Ascending aorta (tissue), 2 donors: ENCODE results near the gene GNA15. TPM values are rescaled to one million over a fixed set of nuclear protein-coding genes. Genes with fewer than 3 reads are reported as not detected.
"Not testable (repeated sequence)": the region's sequence is repeated elsewhere in the genome, so short reads cannot be mapped to it uniquely, and the experiment has no call there.

Experiments
- DNase-seq, 2 donors: peaks; one replicate each; pipeline ENCODE4 v3.0.0-alpha.2; 2019; ENCODE audit warnings: low spot score in 2 of 2
- H3K27ac ChIP-seq, 2 donors: fragments of 200-600 bp; sonication (generic); one replicate each; pipeline ENCODE4 v1.5.1; 2016 to 2017; ENCODE audit warnings: mild to moderate bottlenecking in 1 of 2
- H3K27me3 ChIP-seq: fragments of 200-600 bp; sonication (generic); one replicate; pipeline ENCODE4 v1.5.1; 2017
- H3K36me3 ChIP-seq, 2 donors: fragments of 200-600 bp; sonication (generic); one replicate each; pipeline ENCODE4 v1.5.1; 2016
- H3K4me1 ChIP-seq, 2 donors: fragments of 200-600 bp; sonication (generic); one replicate each; pipeline ENCODE4 v1.5.1; 2016 to 2017; ENCODE audit warnings: mild to moderate bottlenecking in 1 of 2
- H3K4me3 ChIP-seq, 2 donors: fragments of 200-600 bp; sonication (generic); one replicate each; pipeline ENCODE4 v1.5.1; 2016 to 2017; ENCODE audit warnings: mild to moderate bottlenecking in 1 of 2
- H3K9me3 ChIP-seq, 2 donors: fragments of 200-600 bp; sonication (generic); one replicate each; pipeline ENCODE4 v1.5.1; 2016
- intact Hi-C: fragments of 100-400 bp; cut with DNase I; formaldehyde crosslinking; loops from one replicate; pipeline ENCODE4 v1.15.1; 2023
- total RNA-seq: library from RNA; depleted of rRNA; stranded (reverse); fragments of >200 nt; gene quantifications from one replicate; pipeline ENCODE4 v1.1.0, GENCODE V29; 2016
- TF ChIP-seq, protein P1 (sequence below), 3 experiments: fragments of 200-600 bp in 2 of 3; fragments of 450-650 bp in 1 of 3; sonication (generic) in 2 of 3; IDR thresholded peaks; one replicate each; pipeline ENCODE4 v1.5.1; 2016 to 2019; ENCODE audit warnings: antibody characterized with exemption in 3 of 3, mild to moderate bottlenecking in 1 of 3, moderate library complexity in 1 of 3

GNA15 gene
- total RNA-seq, 1 donor from 2014 or later, result 7.1 TPM

DNA sequence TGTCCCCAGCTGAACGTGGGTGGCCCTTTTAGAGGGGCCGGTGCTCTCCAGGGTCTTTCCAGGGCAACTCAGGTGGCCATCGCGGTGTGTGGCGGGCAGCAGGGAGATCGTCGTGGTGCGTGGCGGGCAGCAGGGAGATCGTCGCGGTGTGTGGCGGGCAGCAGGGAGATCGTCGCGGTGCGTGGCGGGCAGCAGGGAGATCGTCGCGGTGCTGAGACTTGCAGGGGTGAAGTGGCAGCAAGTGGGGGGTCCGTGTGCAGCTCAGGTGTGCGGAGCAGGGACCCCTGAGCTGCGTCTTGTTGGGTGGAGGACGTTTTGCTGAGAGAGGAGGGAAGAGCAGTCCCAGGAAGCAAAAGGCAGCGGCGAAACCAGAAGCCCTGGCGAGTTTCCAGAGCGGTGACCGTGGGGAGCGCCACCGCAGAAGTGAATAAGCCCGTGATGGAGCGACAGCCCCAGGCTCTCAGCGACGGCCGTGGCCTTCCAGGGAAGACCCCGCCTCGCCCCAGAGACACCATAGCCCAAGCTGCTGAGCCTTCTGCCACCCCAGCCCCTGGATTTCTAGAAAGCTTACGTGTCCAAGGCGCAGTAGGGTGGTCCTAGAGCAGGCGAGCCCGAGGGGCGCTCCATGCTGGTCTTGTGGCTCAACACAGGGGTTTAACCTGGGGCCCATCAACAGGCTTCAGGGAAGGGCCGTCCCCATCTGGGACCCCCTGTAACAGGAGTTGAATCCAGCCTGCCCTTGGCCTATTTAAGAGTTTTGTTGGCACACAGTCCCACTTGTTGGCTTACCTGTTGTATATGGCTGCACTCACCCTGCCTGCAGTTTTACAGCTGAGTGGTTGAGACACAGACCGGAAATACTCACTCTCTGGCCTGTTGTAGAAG is 55.3 kb downstream of the GNA15 start:
- intact Hi-C loops, result no loop called here
- Histone ChIP-seq H3K9me3 (no peaks in the 10 kb centered on the region), H3K27ac (no peak overlapping the region), H3K4me1 (peaks cover 10 to 16% of the 10 kb centered on the region in 2 donors), H3K27me3 (no peaks in the 10 kb centered on the region), H3K36me3 (peaks cover 5 to 32% of the 10 kb centered on the region in 2 donors), H3K4me3 (no peak overlapping the region)
- no peak for DNase-seq
- TF ChIP-seq, protein P1, sequence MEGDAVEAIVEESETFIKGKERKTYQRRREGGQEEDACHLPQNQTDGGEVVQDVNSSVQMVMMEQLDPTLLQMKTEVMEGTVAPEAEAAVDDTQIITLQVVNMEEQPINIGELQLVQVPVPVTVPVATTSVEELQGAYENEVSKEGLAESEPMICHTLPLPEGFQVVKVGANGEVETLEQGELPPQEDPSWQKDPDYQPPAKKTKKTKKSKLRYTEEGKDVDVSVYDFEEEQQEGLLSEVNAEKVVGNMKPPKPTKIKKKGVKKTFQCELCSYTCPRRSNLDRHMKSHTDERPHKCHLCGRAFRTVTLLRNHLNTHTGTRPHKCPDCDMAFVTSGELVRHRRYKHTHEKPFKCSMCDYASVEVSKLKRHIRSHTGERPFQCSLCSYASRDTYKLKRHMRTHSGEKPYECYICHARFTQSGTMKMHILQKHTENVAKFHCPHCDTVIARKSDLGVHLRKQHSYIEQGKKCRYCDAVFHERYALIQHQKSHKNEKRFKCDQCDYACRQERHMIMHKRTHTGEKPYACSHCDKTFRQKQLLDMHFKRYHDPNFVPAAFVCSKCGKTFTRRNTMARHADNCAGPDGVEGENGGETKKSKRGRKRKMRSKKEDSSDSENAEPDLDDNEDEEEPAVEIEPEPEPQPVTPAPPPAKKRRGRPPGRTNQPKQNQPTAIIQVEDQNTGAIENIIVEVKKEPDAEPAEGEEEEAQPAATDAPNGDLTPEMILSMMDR (IDR thresholded peaks at IDR 0.05), result no peak

DNA sequence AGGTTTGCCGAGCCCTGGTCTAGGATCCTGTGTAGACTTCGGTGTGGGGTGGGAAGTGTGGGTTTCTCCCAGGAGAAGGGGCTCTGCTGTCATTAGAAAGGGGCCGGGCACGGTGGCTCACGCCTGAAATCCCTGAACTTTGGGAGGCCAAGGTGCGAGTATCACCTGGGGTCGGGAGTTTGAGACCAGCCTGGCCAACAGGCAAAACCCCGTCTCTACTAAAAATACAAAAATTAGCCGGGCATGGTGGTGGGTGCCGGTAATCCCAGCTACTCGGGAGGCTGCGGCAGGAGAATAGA is 55.9 kb downstream of the GNA15 start:
- Histone ChIP-seq H3K36me3 (peaks cover 5 to 38% of the 10 kb centered on the region in 2 donors), H3K4me1 (peaks cover 5 to 10% of the 10 kb centered on the region in 2 donors)
- H3K27me3 ChIP-seq, intact Hi-C loops, H3K4me3 ChIP-seq, H3K9me3 ChIP-seq, DNase-seq, H3K27ac ChIP-seq: not testable (repeated sequence)

DNA sequence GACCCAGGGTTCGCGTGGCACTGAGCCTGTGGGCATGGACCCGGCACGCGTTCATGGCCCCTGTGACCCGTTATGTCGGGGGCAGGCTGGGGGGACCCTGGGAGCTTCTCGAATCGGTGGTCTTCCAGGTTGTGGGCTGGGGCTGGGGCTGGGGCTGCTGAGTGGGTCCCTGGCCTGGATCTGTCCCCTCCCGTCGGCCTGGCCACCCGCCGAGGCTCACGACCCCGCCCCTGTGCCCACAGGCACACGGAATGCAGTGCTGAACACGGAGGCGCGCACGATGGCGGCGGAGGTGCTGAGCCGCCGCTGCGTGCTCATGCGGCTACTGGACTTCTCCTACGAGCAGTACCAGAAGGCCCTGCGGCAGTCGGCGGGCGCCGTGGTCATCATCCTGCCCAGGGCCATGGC is 56.4 kb downstream of the GNA15 start:
- Histone ChIP-seq H3K4me3 (no peak overlapping the region), H3K27me3 (no peaks in the 10 kb centered on the region), H3K9me3 (no peaks in the 10 kb centered on the region), H3K4me1 (peaks cover 0 to 6% of the 10 kb centered on the region in 2 donors), H3K27ac (no peak overlapping the region), H3K36me3 (peaks cover 5 to 42% of the 10 kb centered on the region in 2 donors)
- no peak for DNase-seq
- intact Hi-C loops, result no loop called here
- TF ChIP-seq, protein P1 (IDR thresholded peaks at IDR 0.05), result no peak

DNA sequence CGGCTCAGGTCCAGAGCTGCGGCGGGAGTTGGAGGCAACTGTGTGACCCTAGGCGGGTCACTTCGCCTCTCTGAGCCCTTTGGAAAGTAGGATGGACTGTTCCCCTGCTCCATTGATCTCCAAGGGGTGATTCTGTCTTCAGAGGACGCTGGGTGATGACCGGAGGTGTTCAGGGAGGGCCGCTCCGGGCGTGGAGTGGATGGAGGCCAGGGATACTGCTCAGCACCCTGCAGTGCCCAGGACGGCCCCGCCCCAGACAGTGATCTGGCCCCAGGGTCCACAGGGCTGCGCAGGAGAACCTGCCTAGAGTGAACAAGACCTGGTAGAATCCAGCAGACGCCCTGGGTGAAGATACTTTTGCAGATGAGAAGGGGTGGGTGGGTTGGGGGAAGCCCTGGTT is 56.9 kb downstream of the GNA15 start:
- intact Hi-C loops, result no loop called here
- no peaks in the 10 kb centered on the region for H3K27me3 ChIP-seq
- no peaks in the 10 kb centered on the region for H3K9me3 ChIP-seq
- H3K36me3 ChIP-seq, result peaks cover 5 to 42% of the 10 kb centered on the region in 2 donors
- no peak overlapping the region for H3K4me3 ChIP-seq
- H3K4me1 ChIP-seq, result peaks cover 0 to 1% of the 10 kb centered on the region in 2 donors
- H3K27ac ChIP-seq, result no peak overlapping the region
- no peak for DNase-seq
- TF ChIP-seq, protein P1 (IDR thresholded peaks at IDR 0.05), result no peak

DNA sequence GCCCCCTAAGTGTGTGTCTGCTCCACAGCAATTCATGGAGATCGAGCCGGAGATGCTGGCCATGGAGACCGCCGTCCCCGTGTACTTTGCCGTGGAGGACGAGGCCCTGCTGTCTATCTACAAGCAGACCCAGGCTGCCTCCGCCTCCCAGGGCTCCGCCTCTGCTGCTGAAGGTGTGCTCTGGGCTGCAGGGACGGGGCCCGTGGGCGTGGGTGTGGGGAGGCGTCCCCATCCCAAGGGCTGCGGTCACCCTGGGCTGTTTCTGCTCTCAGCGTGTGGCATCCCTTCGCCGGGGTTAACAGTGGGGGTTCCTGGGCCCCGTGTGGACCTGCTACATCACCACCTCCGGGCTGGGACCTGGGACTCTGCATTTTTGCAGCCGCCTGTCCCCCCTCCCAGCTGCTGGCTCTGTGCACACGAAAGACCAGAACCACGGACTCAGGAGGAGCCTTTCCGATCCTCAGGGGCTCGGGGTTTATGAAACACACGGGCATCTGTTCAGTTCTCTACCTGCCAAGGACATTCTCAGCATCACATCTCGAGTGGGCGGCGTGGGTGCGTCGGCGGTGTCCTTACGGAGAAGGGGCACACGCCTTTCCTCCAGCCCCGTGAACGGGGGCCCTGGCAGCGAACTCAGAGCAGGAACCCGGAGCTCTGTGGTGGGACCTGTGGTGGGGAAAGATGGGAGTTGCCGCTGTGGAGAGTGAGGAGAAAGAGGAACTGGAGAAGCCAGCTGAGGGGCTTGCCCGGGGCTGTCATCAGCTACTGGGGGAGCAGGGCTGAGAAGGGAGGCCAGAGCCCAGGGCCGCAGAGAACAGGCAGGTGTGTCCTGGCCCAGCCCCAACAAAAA is 57.6 kb downstream of the GNA15 start:
- TF ChIP-seq, protein P1 (IDR thresholded peaks at IDR 0.05), result no peak
- no peak for DNase-seq
- no peak overlapping the region for H3K27ac ChIP-seq
- H3K9me3 ChIP-seq, result no peaks in the 10 kb centered on the region
- no peaks in the 10 kb centered on the region for H3K27me3 ChIP-seq
- no peaks in the 10 kb centered on the region for H3K4me1 ChIP-seq
- intact Hi-C loops, result no loop called here
- H3K36me3 ChIP-seq, result peaks cover 5 to 43% of the 10 kb centered on the region in 2 donors
- no peak overlapping the region for H3K4me3 ChIP-seq
